KMS-11 (cell line): ENCODE results near the gene CR1.

Experiments
- H2AFZ ChIP-seq: fragments of 200-600 bp; sonication (generic); 2 replicates; pipeline ENCODE4 v1.6.1; 2016; ENCODE audit warnings: antibody characterized with exemption, mixed run types, low read depth
- H3K27ac ChIP-seq: fragments of 200-600 bp; sonication (generic); 2 replicates; pipeline ENCODE4 v1.6.1; 2016; ENCODE audit warnings: mild to moderate bottlenecking, mixed run types
- H3K27me3 ChIP-seq: fragments of 200-600 bp; sonication (generic); 2 replicates; pipeline ENCODE4 v1.6.1; 2017; ENCODE audit warnings: mild to moderate bottlenecking, low read depth, mixed run types, moderate library complexity; ENCODE audit not compliant: insufficient read depth
- H3K36me3 ChIP-seq: fragments of 200-600 bp; sonication (generic); 2 replicates; pipeline ENCODE4 v1.6.1; 2017; ENCODE audit warnings: mild to moderate bottlenecking, mixed run types; ENCODE audit not compliant: insufficient read depth
- H3K4me1 ChIP-seq: fragments of 200-600 bp; sonication (generic); 2 replicates; pipeline ENCODE4 v1.6.1; 2016; ENCODE audit warnings: mild to moderate bottlenecking, low read depth, mixed run types; ENCODE audit not compliant: poor library complexity, severe bottlenecking
- H3K4me2 ChIP-seq: fragments of 200-600 bp; sonication (generic); 2 replicates; pipeline ENCODE4 v1.7.0; 2016; ENCODE audit warnings: mild to moderate bottlenecking, mixed run types
- H3K4me3 ChIP-seq: fragments of 200-600 bp; sonication (generic); IDR thresholded peaks from 2 replicates; pipeline ENCODE4 v1.6.1; 2017; ENCODE audit warnings: low read depth, low read length, mixed read lengths; ENCODE audit not compliant: insufficient read depth
- H3K79me2 ChIP-seq: fragments of 200-600 bp; sonication (generic); 2 replicates; pipeline ENCODE4 v1.6.1; 2016; ENCODE audit warnings: low read depth, mixed run types; ENCODE audit not compliant: insufficient read depth
- H3K9ac ChIP-seq: fragments of 200-600 bp; sonication (generic); 2 replicates; pipeline ENCODE4 v1.6.1; 2016; ENCODE audit warnings: mild to moderate bottlenecking, mixed run types
- H4K20me1 ChIP-seq: fragments of 200-600 bp; sonication (generic); 2 replicates; pipeline ENCODE4 v1.6.1; 2016; ENCODE audit warnings: mild to moderate bottlenecking, mixed run types; ENCODE audit not compliant: insufficient read depth
- TF ChIP-seq, protein P1 (sequence below): fragments of 200-600 bp; sonication (generic); conservative IDR thresholded peaks from 2 replicates; pipeline ENCODE4 v1.6.1; 2017; ENCODE audit warnings: low read depth, mild to moderate bottlenecking, antibody characterized with exemption, low read length, moderate library complexity, mixed read lengths

CR1 gene

DNA sequence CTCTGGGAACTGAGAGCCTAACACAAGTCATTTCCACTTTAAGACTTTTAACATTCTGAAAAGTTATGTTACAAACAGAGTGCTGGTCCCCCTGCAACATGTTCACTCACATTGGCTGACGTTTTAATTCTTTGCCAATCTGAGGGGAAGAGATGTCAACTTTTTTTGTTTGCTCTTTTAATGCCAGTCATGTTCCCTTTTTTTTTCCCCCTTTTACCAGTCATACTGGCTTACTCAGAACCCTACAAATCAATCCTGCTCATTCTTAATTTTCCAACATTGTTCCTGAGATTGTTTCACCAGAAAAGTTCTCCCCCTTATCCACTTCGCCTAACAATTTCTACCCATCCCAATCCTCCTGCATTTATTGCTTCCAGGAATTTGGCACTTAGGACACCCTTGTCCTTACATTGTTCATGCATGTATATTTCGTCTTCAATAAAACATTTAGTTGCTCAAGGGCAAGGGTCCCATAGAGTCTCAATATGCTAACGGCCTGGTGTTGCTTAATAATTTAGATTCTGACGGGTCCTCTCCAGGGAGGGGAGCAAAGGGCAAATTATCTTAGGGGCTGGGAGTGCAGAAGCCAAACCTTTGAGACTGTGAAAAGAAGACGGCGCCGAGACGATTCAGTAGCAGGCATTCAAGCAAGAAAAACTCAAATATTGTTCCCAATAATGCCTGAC, 148.4 kb downstream of the CR1 start:
- Histone ChIP-seq H3K4me2 (no peak overlapping the region), H3K27ac (no peak overlapping the region), H3K9ac (no peak overlapping the region), H3K79me2 (no peaks in the 10 kb centered on the region), H4K20me1 (no peaks in the 10 kb centered on the region), H3K4me3 (no peak overlapping the region), H3K27me3 (no peaks in the 10 kb centered on the region), H3K4me1 (no peaks in the 10 kb centered on the region), H2AFZ (no peak overlapping the region), H3K36me3 (no peaks in the 10 kb centered on the region)
- TF ChIP-seq, protein P1, sequence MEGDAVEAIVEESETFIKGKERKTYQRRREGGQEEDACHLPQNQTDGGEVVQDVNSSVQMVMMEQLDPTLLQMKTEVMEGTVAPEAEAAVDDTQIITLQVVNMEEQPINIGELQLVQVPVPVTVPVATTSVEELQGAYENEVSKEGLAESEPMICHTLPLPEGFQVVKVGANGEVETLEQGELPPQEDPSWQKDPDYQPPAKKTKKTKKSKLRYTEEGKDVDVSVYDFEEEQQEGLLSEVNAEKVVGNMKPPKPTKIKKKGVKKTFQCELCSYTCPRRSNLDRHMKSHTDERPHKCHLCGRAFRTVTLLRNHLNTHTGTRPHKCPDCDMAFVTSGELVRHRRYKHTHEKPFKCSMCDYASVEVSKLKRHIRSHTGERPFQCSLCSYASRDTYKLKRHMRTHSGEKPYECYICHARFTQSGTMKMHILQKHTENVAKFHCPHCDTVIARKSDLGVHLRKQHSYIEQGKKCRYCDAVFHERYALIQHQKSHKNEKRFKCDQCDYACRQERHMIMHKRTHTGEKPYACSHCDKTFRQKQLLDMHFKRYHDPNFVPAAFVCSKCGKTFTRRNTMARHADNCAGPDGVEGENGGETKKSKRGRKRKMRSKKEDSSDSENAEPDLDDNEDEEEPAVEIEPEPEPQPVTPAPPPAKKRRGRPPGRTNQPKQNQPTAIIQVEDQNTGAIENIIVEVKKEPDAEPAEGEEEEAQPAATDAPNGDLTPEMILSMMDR = no peak

DNA sequence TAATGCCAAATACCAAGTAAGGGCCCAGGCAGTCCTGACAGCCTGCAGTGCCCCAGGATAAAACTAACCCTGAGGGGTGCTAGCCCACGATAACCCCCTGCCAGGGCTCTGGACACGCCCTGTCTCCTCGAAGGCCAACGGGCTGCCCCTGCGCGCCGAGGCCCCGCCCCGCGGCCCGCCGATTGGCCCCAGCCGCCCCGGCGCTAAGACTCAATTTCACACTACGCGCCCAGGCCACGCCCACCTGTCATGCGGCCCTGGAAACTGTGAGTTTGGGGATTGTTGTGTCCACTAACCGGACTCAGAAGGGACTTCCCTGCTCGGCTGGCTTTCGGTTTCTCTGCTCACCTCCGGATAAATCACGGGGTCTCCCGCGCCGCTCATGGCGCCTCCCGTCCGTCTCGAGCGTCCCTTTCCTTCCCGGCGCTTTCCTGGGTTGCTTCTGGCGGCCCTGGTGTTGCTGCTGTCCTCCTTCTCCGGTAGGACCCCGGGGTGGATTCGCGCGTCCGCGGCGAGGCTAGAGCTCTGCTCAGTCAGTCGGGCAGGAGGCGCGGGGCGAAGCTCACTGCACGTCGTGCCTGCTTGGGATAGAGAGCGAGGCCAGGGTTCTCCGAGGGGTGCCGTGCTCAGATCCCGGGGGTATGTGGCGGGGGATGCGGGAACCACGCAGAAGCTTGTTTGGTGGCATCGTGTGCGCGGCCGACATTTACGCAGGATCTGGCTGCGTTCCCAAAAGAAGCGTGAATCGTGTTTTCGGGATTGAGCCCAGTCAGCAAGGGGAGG, 149.1 kb downstream of the CR1 start, which contains the start of gene CR1L:
Gene CR1L, plus strand, starts transcription at position 282 of the 783 bp plus-strand sequence. Its CDS starts 101 bp downstream, at position 383.
- no peaks in the 10 kb centered on the region for H3K27me3 ChIP-seq
- no peak within 1 kb of the TSS for H3K9ac ChIP-seq
- no peaks in the 10 kb centered on the region for H3K36me3 ChIP-seq
- H3K27ac ChIP-seq = no peak within 1 kb of the TSS
- H3K4me3 ChIP-seq = no peak within 1 kb of the TSS
- H2AFZ ChIP-seq = no peak within 1 kb of the TSS
- no peak within 1 kb of the TSS for H3K4me2 ChIP-seq
- H3K4me1 ChIP-seq = no peaks in the 10 kb centered on the region
- TF ChIP-seq, protein P1 = no peak
- no peaks in the 10 kb centered on the region for H3K79me2 ChIP-seq
- H4K20me1 ChIP-seq = no peaks in the 10 kb centered on the region

DNA sequence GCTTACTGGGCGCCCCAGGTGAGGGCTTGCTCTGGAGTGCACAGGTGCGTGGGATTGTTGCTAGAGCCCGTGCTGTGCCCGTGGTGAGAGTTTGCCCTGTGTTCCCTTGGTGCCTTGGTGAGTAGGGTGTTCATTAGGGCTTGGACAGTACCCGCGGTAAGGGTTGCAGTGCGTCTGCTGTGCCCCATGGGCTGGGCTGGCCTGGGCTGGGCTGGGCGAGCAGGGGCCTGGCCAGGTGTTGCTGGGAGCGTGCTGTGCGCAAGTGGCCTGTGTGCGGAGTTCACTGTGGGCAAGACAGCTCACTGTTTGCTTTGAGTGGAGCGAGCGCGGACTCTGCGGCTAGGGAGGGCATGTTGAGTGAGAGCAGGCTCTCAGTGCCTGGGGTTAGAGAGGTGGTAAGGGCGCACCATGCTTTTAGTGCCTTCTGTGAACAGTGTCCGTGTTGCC, 149.7 kb downstream of the CR1 start:
- Histone ChIP-seq H3K9ac (no peak overlapping the region), H3K27me3 (no peaks in the 10 kb centered on the region), H3K36me3 (no peaks in the 10 kb centered on the region), H3K4me3 (no peak overlapping the region), H4K20me1 (no peaks in the 10 kb centered on the region), H2AFZ (no peak overlapping the region), H3K4me1 (no peaks in the 10 kb centered on the region), H3K27ac (no peak overlapping the region), H3K4me2 (no peak overlapping the region), H3K79me2 (no peaks in the 10 kb centered on the region)
- TF ChIP-seq, protein P1 = no peak

DNA sequence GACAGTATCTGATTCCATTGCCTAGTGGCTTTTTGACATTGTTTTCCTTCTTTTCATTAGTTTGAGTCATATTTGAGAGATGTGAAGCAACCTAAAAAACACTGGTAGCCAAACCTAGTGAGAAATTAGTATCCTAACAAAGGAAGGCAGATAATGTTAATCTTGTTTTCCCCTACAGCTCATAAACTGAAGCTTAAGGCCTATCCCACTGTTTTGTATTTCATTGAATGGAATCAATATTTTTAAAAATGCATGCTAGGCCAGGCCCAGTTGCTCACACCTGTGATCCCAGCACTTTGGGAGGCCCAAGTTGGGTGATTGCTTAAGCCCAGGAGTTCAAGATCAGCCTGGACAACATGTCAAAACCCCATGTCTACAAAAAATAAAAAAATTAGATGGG, 150.2 kb downstream of the CR1 start:
- Histone ChIP-seq H3K9ac (no peak overlapping the region), H2AFZ (no peak overlapping the region), H3K79me2 (no peaks in the 10 kb centered on the region), H3K36me3 (no peaks in the 10 kb centered on the region), H3K4me2 (no peak overlapping the region), H4K20me1 (no peaks in the 10 kb centered on the region), H3K27me3 (no peaks in the 10 kb centered on the region), H3K4me3 (no peak overlapping the region), H3K4me1 (no peaks in the 10 kb centered on the region), H3K27ac (no peak overlapping the region)
- TF ChIP-seq, protein P1 = no peak
